Transverse colon (tissue), 4 donors: Measurements from ENCODE around the gene TBCB. TPM values are rescaled to one million over a fixed set of nuclear protein-coding genes. Genes with fewer than 3 reads are reported as not detected.

Experiments used
- DNase-seq: peaks from one replicate; pipeline ENCODE4 v3.0.0-alpha.2; 2019
- H3K27ac ChIP-seq, 4 donors: fragments of 200-600 bp; sonication (generic); 2 replicates each; pipeline ENCODE4 v1.5.1; 2016 to 2018; ENCODE audit warnings: inconsistent platforms in 4 of 4
- H3K27me3 ChIP-seq: fragments of 200-600 bp; sonication (generic); 2 replicates; pipeline ENCODE4 v1.5.1; 2017; ENCODE audit warnings: inconsistent platforms
- H3K36me3 ChIP-seq, 4 donors: fragments of 200-600 bp; sonication (generic); 2 replicates each; pipeline ENCODE4 v1.5.1; 2017 to 2019; ENCODE audit warnings: inconsistent platforms in 4 of 4
- H3K4me1 ChIP-seq, 4 donors: fragments of 200-600 bp; sonication (generic); 2 replicates each; pipeline ENCODE4 v1.5.1; 2017 to 2020; ENCODE audit warnings: inconsistent platforms in 4 of 4
- H3K4me3 ChIP-seq, 4 donors: fragments of 200-600 bp; sonication (generic); 1 replicate in 1 of 4; 2 replicates in 3 of 4; pipeline versions ENCODE4 v1.5.1 to v1.6.1; 2017 to 2019; ENCODE audit warnings: inconsistent platforms in 4 of 4
- H3K9me3 ChIP-seq, 2 donors: fragments of 200-600 bp; sonication (generic); 2 replicates each; pipeline ENCODE4 v1.5.1; 2017 to 2019; ENCODE audit warnings: inconsistent platforms in 2 of 2
- CTCF ChIP-seq, 5 experiments: fragments of 200-600 bp in 3 of 5; fragments of 450-650 bp in 2 of 5; sonication (generic) in 3 of 5; IDR thresholded peaks; 1 replicate in 2 of 5; 2 replicates in 3 of 5; pipeline ENCODE4 v1.5.1; 2016 to 2017; ENCODE audit warnings: antibody characterized with exemption in 5 of 5, inconsistent platforms in 3 of 5, mild to moderate bottlenecking in 2 of 5, moderate library complexity in 1 of 5
- EP300 ChIP-seq: sonication (generic); formaldehyde crosslinking; IDR thresholded peaks from one replicate; pipeline ENCODE4 v1.6.1; 2017; ENCODE audit warnings: antibody characterized with exemption, low read depth
- POLR2A ChIP-seq: fragments of 450-650 bp; IDR thresholded peaks from one replicate; pipeline ENCODE4 v1.6.1; 2016; ENCODE audit warnings: antibody characterized with exemption, mild to moderate bottlenecking, moderate library complexity
- POLR2AphosphoS5 ChIP-seq, 3 donors: sonication (generic); formaldehyde crosslinking; IDR thresholded peaks; one replicate each; pipeline ENCODE4 v1.6.1; 2016; ENCODE audit warnings: antibody characterized with exemption in 3 of 3
- WGBS, 2 donors: methylation state at CpG; one replicate each; pipeline ENCODE4 v1.1.5; 2018; ENCODE audit warnings: low coverage in 1 of 2; 5-methylcytosine and 5-hydroxymethylcytosine counted together
- in situ Hi-C, 4 donors: fragments of 200-750 bp; cut with MboI; loops; one replicate each; pipeline versions ENCODE4 v1.15.0 to v1.15.1; 2017; ENCODE audit warnings: low sequenced_read_pairs in 3 of 4, low pct_ligation_motif_present in 1 of 4, low pct_unique_long_range_greater_than_20kb in 1 of 4
- intact Hi-C: fragments of 100-400 bp; cut with DNase I; formaldehyde crosslinking; loops from one replicate; pipeline ENCODE4 v1.15.1; 2023; ENCODE audit warnings: low total_unique reads
- total RNA-seq, 4 donors: library from RNA; depleted of rRNA; stranded (reverse); fragments of >200 nt; gene quantifications; one replicate each; pipeline ENCODE4 v1.1.0, GENCODE V29; 2016

TBCB gene
- total RNA-seq, 4 donors from 2014 or later, result 82.4 to 175 (median 134) TPM

GRCh38 chr19:36112678-36113077, 2.6 kb upstream of the TBCB start:
- 99% methylated on average over 10 of the region's 10 CpGs; no CpG with 5 or more reads in 1 of the 2 donors for WGBS, 2 donors
- Histone ChIP-seq H3K27ac (no peak overlapping the region), H3K27me3 (no peaks in the 10 kb centered on the region), H3K4me1 (peaks cover 11 to 29% (median 22%) of the 10 kb centered on the region in 4 donors), H3K36me3 (no peaks in the 10 kb centered on the region), H3K4me3 (no peak overlapping the region), H3K9me3 (no peaks in the 10 kb centered on the region)
- no peak for TF ChIP-seq CTCF (IDR thresholded peaks at IDR 0.05)
- TF ChIP-seq POLR2AphosphoS5 (IDR thresholded peaks at IDR 0.05), result no peak
- TF ChIP-seq EP300, result no peak
- no peak for TF ChIP-seq POLR2A
- in situ Hi-C loops, result no loop called here
- no peak for DNase-seq
- intact Hi-C loops, result no loop called here

- intact Hi-C loops, result no loop called here
Observed at GRCh38 chr19:36113425-36113824, 1.8 kb upstream of the TBCB start.

GRCh38 chr19:36113894-36114720, 1.2 kb upstream of the TBCB start:
- intact Hi-C loops, result no loop called here
- H3K4me1 ChIP-seq, result peaks cover 11 to 30% (median 22%) of the 10 kb centered on the region in 4 donors
- in situ Hi-C loops, result no loop called here
- WGBS, 2 donors, result 2 to 8% methylated on average over 6 to 47 of the region's 48 CpGs
- H3K27ac ChIP-seq, result peak overlapping the region; percentile 87 to 94 (median 93)
- peak; percentile 32 for DNase-seq
- H3K9me3 ChIP-seq, result no peaks in the 10 kb centered on the region
- no peaks in the 10 kb centered on the region for H3K27me3 ChIP-seq
- H3K4me3 ChIP-seq, result peak overlapping the region; percentile 62 to 71 (median 68)
- H3K36me3 ChIP-seq, result peaks cover 0 to 4% (median 0%) of the 10 kb centered on the region in 4 donors
- TF ChIP-seq EP300 (no peak), CTCF (IDR thresholded peaks at IDR 0.05) (peak in 1 of 5 experiments; percentile 29), POLR2AphosphoS5 (IDR thresholded peaks at IDR 0.05) (no peak), POLR2A (no peak)

More at GRCh38 chr19:36113425-36113824, 1.8 kb upstream of the TBCB start:
- TF ChIP-seq POLR2A (no peak), EP300 (no peak), POLR2AphosphoS5 (IDR thresholded peaks at IDR 0.05) (no peak), CTCF (IDR thresholded peaks at IDR 0.05) (no peak)
- H3K4me1 ChIP-seq, result peaks cover 11 to 30% (median 22%) of the 10 kb centered on the region in 4 donors
- no peaks in the 10 kb centered on the region for H3K9me3 ChIP-seq
- H3K36me3 ChIP-seq, result peaks cover 0 to under 1% (median 0%) of the 10 kb centered on the region in 4 donors
- no peak for DNase-seq
- H3K27me3 ChIP-seq, result no peaks in the 10 kb centered on the region
- in situ Hi-C loops, result no loop called here
- H3K4me3 ChIP-seq, result peak overlapping the region in 2 of 4 donors; percentile 70 to 71
- peak overlapping the region in 1 of 4 donors; percentile 87 for H3K27ac ChIP-seq
- WGBS, 2 donors, result 87% methylated on average over 34 of the region's 34 CpGs; no CpG with 5 or more reads in 1 of the 2 donors

- WGBS, 2 donors, result 0% methylated on average over 1 to 54 of the region's 60 CpGs
- H3K9me3 ChIP-seq, result no peaks in the 10 kb centered on the region
- H3K4me1 ChIP-seq, result peaks cover 11 to 30% (median 22%) of the 10 kb centered on the region in 4 donors
- intact Hi-C loops, result no loop called here
- TF ChIP-seq POLR2A, result peak; percentile 78
- peak; percentile 55 to 96 (median 88) for TF ChIP-seq POLR2AphosphoS5 (IDR thresholded peaks at IDR 0.05)
- no peak for TF ChIP-seq CTCF (IDR thresholded peaks at IDR 0.05)
- no peak for TF ChIP-seq EP300
- DNase-seq, result peak; percentile 99
- H3K4me3 ChIP-seq, result peak within 1 kb of the TSS; percentile 62 to 71 (median 68)
- in situ Hi-C loops, result no loop called here
- H3K27me3 ChIP-seq, result no peaks in the 10 kb centered on the region
- peak within 1 kb of the TSS; percentile 87 to 94 (median 93) for H3K27ac ChIP-seq
- H3K36me3 ChIP-seq, result peaks cover 0 to 4% (median 0%) of the 10 kb centered on the region in 4 donors
Observed at GRCh38 chr19:36114721-36115452, 381 bp upstream of the TBCB start, which contains the start of gene POLR2I. TSS of gene POLR2I (minus strand) at chr19:36114875. CDS start at chr19:36114856, 19 bp downstream.
